HepG2 (cell line): Measurements from ENCODE around the gene ZNF184. TPM values are rescaled to one million over a fixed set of nuclear protein-coding genes. Genes with fewer than 3 reads are reported as not detected.
A peak's percentile ranks its signal among the peaks of the same experiment; 100 is the strongest.

ENCODE experiments used
- ATF6 ChIP-seq: sonication (generic); formaldehyde crosslinking; conservative IDR thresholded peaks from 2 replicates; pipeline ENCODE4 v1.4.0; 2020; ENCODE audit warnings: missing genetic modification reagents
- ATF7-NPFF ChIP-seq: sonication (generic); formaldehyde crosslinking; IDR thresholded peaks from 2 replicates; pipeline ENCODE4 v1.8.1; 2023; ENCODE audit warnings: mild to moderate bottlenecking, low read depth, missing genetic modification reagents, moderate library complexity
- CBX5 ChIP-seq: sonication (generic); formaldehyde crosslinking; IDR thresholded peaks from 2 replicates; pipeline ENCODE4 v1.4.0; 2020; ENCODE audit warnings: missing genetic modification reagents, borderline replicate concordance
- DNMT3B ChIP-seq: conservative IDR thresholded peaks from 2 replicates; pipeline ENCODE4 v1.6.1; 2016; ENCODE audit warnings: missing biosample characterization, control low read depth
- FOSL2 ChIP-seq: sonication (generic); formaldehyde crosslinking; IDR thresholded peaks from 2 replicates; pipeline ENCODE4 v1.4.0; 2020; ENCODE audit warnings: missing genetic modification reagents
- MED8 ChIP-seq: sonication (generic); formaldehyde crosslinking; IDR thresholded peaks from 2 replicates; pipeline ENCODE4 v1.8.1; 2023; ENCODE audit warnings: mild to moderate bottlenecking, missing genetic modification reagents; ENCODE audit not compliant: insufficient replicate concordance
- NFE2L2 ChIP-seq: fragments of 150-350 bp; IDR thresholded peaks from 2 replicates; pipeline ENCODE4 v1.6.1; 2014; ENCODE audit warnings: low read length
- NR1H2 ChIP-seq: sonication (generic); formaldehyde crosslinking; IDR thresholded peaks from 2 replicates; pipeline ENCODE4 v1.8.1; 2022; ENCODE audit warnings: low read depth, missing genetic modification reagents, borderline replicate concordance
- RAD21 ChIP-seq: fragments of 450-650 bp; formaldehyde crosslinking; IDR thresholded peaks from 2 replicates; pipeline ENCODE4 v1.5.0; 2020; ENCODE audit warnings: mild to moderate bottlenecking
- SNRNP70 ChIP-seq: fragments of 200-400 bp; formaldehyde crosslinking; IDR thresholded peaks from 2 replicates; pipeline ENCODE4 v1.6.1; 2017; ENCODE audit warnings: mild to moderate bottlenecking, low read depth, low read length, moderate library complexity
- TARDBP ChIP-seq: sonication (generic); formaldehyde crosslinking; IDR thresholded peaks from 2 replicates; pipeline ENCODE4 v1.8.0; 2022; ENCODE audit warnings: mild to moderate bottlenecking, missing genetic modification reagents
- TEF ChIP-seq: sonication (generic); formaldehyde crosslinking; IDR thresholded peaks from 2 replicates; pipeline ENCODE4 v1.5.0; 2020; ENCODE audit warnings: missing genetic modification reagents
- TERF1 ChIP-seq: sonication (generic); formaldehyde crosslinking; IDR thresholded peaks from 2 replicates; pipeline ENCODE4 v1.8.0; 2022; ENCODE audit warnings: mild to moderate bottlenecking, missing genetic modification reagents, moderate library complexity
- TSC22D2 ChIP-seq: sonication (generic); formaldehyde crosslinking; IDR thresholded peaks from 2 replicates; pipeline ENCODE4 v1.5.1; 2020; ENCODE audit warnings: missing genetic modification reagents, mild to moderate bottlenecking, borderline replicate concordance
- ZBTB25 ChIP-seq: IDR thresholded peaks from 2 replicates; pipeline ENCODE4 v1.6.1; 2018; ENCODE audit warnings: missing genetic modification reagents
- ZFYVE20 ChIP-seq: sonication (generic); formaldehyde crosslinking; IDR thresholded peaks from 2 replicates; pipeline ENCODE4 v1.8.0; 2023; ENCODE audit warnings: low read depth, mild to moderate bottlenecking, moderate library complexity, missing genetic modification reagents, borderline replicate concordance
- ZNF574 ChIP-seq: sonication (generic); formaldehyde crosslinking; IDR thresholded peaks from 2 replicates; pipeline ENCODE4 v1.4.0; 2020; ENCODE audit warnings: missing genetic modification reagents
- ZNF740 ChIP-seq: sonication (generic); formaldehyde crosslinking; IDR thresholded peaks from 2 replicates; pipeline ENCODE4 v1.4.0; 2020; ENCODE audit warnings: missing genetic modification reagents
- ZNF800 ChIP-seq: sonication (generic); formaldehyde crosslinking; IDR thresholded peaks from 2 replicates; pipeline ENCODE4 v1.4.0; 2020; ENCODE audit warnings: missing genetic modification reagents
- polyA plus RNA-seq, 8 experiments: library from polyadenylated mRNA; depleted of rRNA in 3 of 8; stranded (reverse) in 7 of 8; unstranded in 1 of 8; fragments of >200 nt; fragmentation: Illumina TruSeq in 4 of 8; extraction: Trizol in 4 of 8; gene quantifications; 2 replicates each; pipeline versions ENCODE4 v1.2.1 to v1.2.3, GENCODE V29; 2011 to 2016; ENCODE audit warnings: low read depth in 4 of 8, missing spikeins in 1 of 8, mixed read lengths in 1 of 8; ENCODE audit not compliant: insufficient read depth in 1 of 8
- total RNA-seq, 5 experiments: library from RNA; depleted of rRNA; stranded (reverse); fragments of >200 nt; fragmentation: Illumina TruSeq; extraction: Trizol; gene quantifications; 2 replicates each; pipeline ENCODE4 v1.2.3, GENCODE V29; 2016; ENCODE audit warnings: low read depth in 1 of 5

ZNF184 gene
- total and polyA plus RNA-seq, 2 of the 13 experiments (the other 11 are each of a cell fraction or from before 2014, with no cell fraction given), result 2.1 to 10.1 TPM

- no peak for TF ChIP-seq ATF6
- peak; percentile 36; the same call in 1 of the 2 replicates for TF ChIP-seq FOSL2
- TF ChIP-seq NFE2L2, result peak; percentile 91
- no peak for TF ChIP-seq CBX5 (CRISPR knock-in tag)
- no peak for TF ChIP-seq ZNF574 (CRISPR knock-in tag)
- TF ChIP-seq TEF, result 0 out of 2 replicates have a peak, but pooled peaks have one; percentile 40
- TF ChIP-seq ZNF740 (CRISPR knock-in tag), result no peak
- TF ChIP-seq SNRNP70, result no peak
- no peak for TF ChIP-seq NR1H2 (CRISPR knock-in tag)
- TF ChIP-seq RAD21 (CRISPR knock-in tag), result no peak
- TF ChIP-seq TSC22D2 (CRISPR knock-in tag), result no peak
- TF ChIP-seq MED8 (CRISPR knock-in tag), result no peak
- no peak for TF ChIP-seq TARDBP
- TF ChIP-seq ATF7-NPFF (CRISPR knock-in tag), result no peak
- TF ChIP-seq ZBTB25 (CRISPR knock-in tag), result no peak
- no peak for TF ChIP-seq ZNF800
- no peak for TF ChIP-seq DNMT3B (CRISPR knock-in tag)
- no peak for TF ChIP-seq ZFYVE20
- no peak for TF ChIP-seq TERF1 (CRISPR knock-in tag)
Observed at GRCh38 chr6:27407153-27407814, 65.6 kb downstream of the ZNF184 start (continued).
